Measurements from ENCODE around the gene MZT2B.
"Not testable (repeated sequence)": the region's sequence is repeated elsewhere in the genome, so short reads cannot be mapped to it uniquely, and the experiment has no call there.

The MZT2B gene

GRCh38 chr2:130162968-130163367, 19.1 kb upstream of the MZT2B start:
- Histone ChIP-seq H3K9me3 (ENCODE audit: insufficient read depth, low read depth, low read length) (no peaks in the 10 kb centered on the region), H3K79me2 (ENCODE audit: insufficient read depth, low read length) (no peaks in the 10 kb centered on the region), H3K9me2 (replicated peaks; ENCODE audit: low read depth, low read length) (no peaks in the 10 kb centered on the region), H3K36me3 (ENCODE audit: insufficient read depth, low read length) (peaks cover 67% of the 10 kb centered on the region; the same call in 1 of the 2 replicates), H2AFZ (ENCODE audit: low read length) (no peak overlapping the region), H3F3A (ENCODE audit: low read depth) (no peaks in the 10 kb centered on the region), H4K20me1 (ENCODE audit: insufficient read depth, low read length, poor library complexity, severe bottlenecking) (no peaks in the 10 kb centered on the region), H3K27me3 (ENCODE audit: insufficient read depth, low read length, poor library complexity, severe bottlenecking) (no peaks in the 10 kb centered on the region), H3K4me3 (ENCODE audit: low read length, poor library complexity, severe bottlenecking) (no peak overlapping the region), H3K4me1 (ENCODE audit: insufficient read depth, low read length, poor library complexity, severe bottlenecking) (no peaks in the 10 kb centered on the region), H3K9ac (ENCODE audit: low read depth, low read length, poor library complexity, severe bottlenecking) (no peak overlapping the region), H3K4me2 (ENCODE audit: low read depth, low read length, poor library complexity, severe bottlenecking) (no peak overlapping the region)
- TF ChIP-seq CTCF (conservative IDR thresholded peaks at IDR 0.05; ENCODE audit: low read length) = no peak
- TF ChIP-seq EZH2phosphoT487 (IDR thresholded peaks at IDR 0.05; ENCODE audit: borderline replicate concordance) = no peak

- no peaks in the 10 kb centered on the region for H3K79me2 ChIP-seq (ENCODE audit: insufficient read depth, low read length)
- H3K4me1 ChIP-seq (ENCODE audit: insufficient read depth, low read length, poor library complexity, severe bottlenecking) = no peaks in the 10 kb centered on the region
- H3K9ac ChIP-seq (ENCODE audit: low read depth, low read length, poor library complexity, severe bottlenecking) = no peak overlapping the region
- no peak for TF ChIP-seq CTCF (conservative IDR thresholded peaks at IDR 0.05; ENCODE audit: low read length)
- TF ChIP-seq EZH2phosphoT487 (IDR thresholded peaks at IDR 0.05; ENCODE audit: borderline replicate concordance) = no peak
- no peak overlapping the region for H2AFZ ChIP-seq (ENCODE audit: low read length)
- no peaks in the 10 kb centered on the region for H3K9me2 ChIP-seq (replicated peaks; ENCODE audit: low read depth, low read length)
- no peaks in the 10 kb centered on the region for H3K9me3 ChIP-seq (ENCODE audit: insufficient read depth, low read depth, low read length)
- H4K20me1 ChIP-seq (ENCODE audit: insufficient read depth, low read length, poor library complexity, severe bottlenecking) = no peaks in the 10 kb centered on the region
- no peak overlapping the region for H3K4me3 ChIP-seq (ENCODE audit: low read length, poor library complexity, severe bottlenecking)
- no peaks in the 10 kb centered on the region for H3F3A ChIP-seq (ENCODE audit: low read depth)
- H3K4me2 ChIP-seq (ENCODE audit: low read depth, low read length, poor library complexity, severe bottlenecking) = no peak overlapping the region
- peaks cover 68% of the 10 kb centered on the region; the same call in 1 of the 2 replicates for H3K36me3 ChIP-seq (ENCODE audit: insufficient read depth, low read length)
- no peaks in the 10 kb centered on the region for H3K27me3 ChIP-seq (ENCODE audit: insufficient read depth, low read length, poor library complexity, severe bottlenecking)
Observed at GRCh38 chr2:130165293-130166016, 16.6 kb upstream of the MZT2B start.

- peaks cover 76% of the 10 kb centered on the region; the same call in 1 of the 2 replicates for H3K36me3 ChIP-seq (ENCODE audit: insufficient read depth, low read length)
- H3K4me2 ChIP-seq (ENCODE audit: low read depth, low read length, poor library complexity, severe bottlenecking); H3K9me2 ChIP-seq (replicated peaks; ENCODE audit: low read depth, low read length); H3K79me2 ChIP-seq (ENCODE audit: insufficient read depth, low read length); H3K9me3 ChIP-seq (ENCODE audit: insufficient read depth, low read depth, low read length); H3F3A ChIP-seq (ENCODE audit: low read depth); H3K9ac ChIP-seq (ENCODE audit: low read depth, low read length, poor library complexity, severe bottlenecking); H4K20me1 ChIP-seq (ENCODE audit: insufficient read depth, low read length, poor library complexity, severe bottlenecking); H2AFZ ChIP-seq (ENCODE audit: low read length); H3K4me3 ChIP-seq (ENCODE audit: low read length, poor library complexity, severe bottlenecking); H3K4me1 ChIP-seq (ENCODE audit: insufficient read depth, low read length, poor library complexity, severe bottlenecking); H3K27me3 ChIP-seq (ENCODE audit: insufficient read depth, low read length, poor library complexity, severe bottlenecking): not testable (repeated sequence)
Observed at GRCh38 chr2:130166611-130167010, 15.5 kb upstream of the MZT2B start.

- H3F3A ChIP-seq (ENCODE audit: low read depth); H2AFZ ChIP-seq (ENCODE audit: low read length); H3K4me1 ChIP-seq (ENCODE audit: insufficient read depth, low read length, poor library complexity, severe bottlenecking); H3K79me2 ChIP-seq (ENCODE audit: insufficient read depth, low read length); H3K4me2 ChIP-seq (ENCODE audit: low read depth, low read length, poor library complexity, severe bottlenecking); H3K9ac ChIP-seq (ENCODE audit: low read depth, low read length, poor library complexity, severe bottlenecking); H3K27me3 ChIP-seq (ENCODE audit: insufficient read depth, low read length, poor library complexity, severe bottlenecking); H3K4me3 ChIP-seq (ENCODE audit: low read length, poor library complexity, severe bottlenecking); H4K20me1 ChIP-seq (ENCODE audit: insufficient read depth, low read length, poor library complexity, severe bottlenecking); H3K9me2 ChIP-seq (replicated peaks; ENCODE audit: low read depth, low read length); H3K9me3 ChIP-seq (ENCODE audit: insufficient read depth, low read depth, low read length): not testable (repeated sequence)
- H3K36me3 ChIP-seq (ENCODE audit: insufficient read depth, low read length) = peaks cover 78% of the 10 kb centered on the region; the same call in 1 of the 2 replicates
Observed at GRCh38 chr2:130169163-130169562, 12.9 kb upstream of the MZT2B start.
